GM12801 (cell line): ENCODE results near the gene RIN2.

ENCODE experiments used
- CTCF ChIP-seq: IDR thresholded peaks from one replicate; pipeline ENCODE4 v1.5.1; 2011; ENCODE audit warnings: control low read depth; ENCODE audit not compliant: insufficient read length; ENCODE audit errors: extremely low read depth

Gene RIN2

DNA sequence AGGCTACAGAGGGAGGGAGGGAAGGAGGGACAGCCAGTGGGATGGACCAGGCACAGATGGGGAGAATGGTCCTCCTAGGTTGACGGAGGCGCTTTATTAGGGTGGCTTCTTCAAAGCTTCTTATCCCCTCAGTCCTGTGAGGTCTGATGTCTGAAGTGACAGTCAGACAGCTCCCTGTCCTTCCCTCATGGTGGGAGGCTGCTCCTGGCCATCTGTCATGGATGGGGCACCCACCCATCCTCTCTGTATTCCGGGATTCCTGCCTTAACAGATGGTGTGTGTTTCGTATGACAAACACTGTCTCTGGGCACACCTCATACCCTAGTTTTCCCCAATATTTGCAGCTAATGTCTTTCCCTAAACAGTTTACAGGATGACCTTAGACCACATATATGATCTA, 7.9 kb downstream of the RIN2 start:
- no peak for TF ChIP-seq CTCF

GRCh38 chr20:19767070-19767469, 9.0 kb downstream of the RIN2 start:
- TF ChIP-seq CTCF = no peak

GRCh38 chr20:19768325-19768842, 10.3 kb downstream of the RIN2 start:
- no peak for TF ChIP-seq CTCF

DNA sequence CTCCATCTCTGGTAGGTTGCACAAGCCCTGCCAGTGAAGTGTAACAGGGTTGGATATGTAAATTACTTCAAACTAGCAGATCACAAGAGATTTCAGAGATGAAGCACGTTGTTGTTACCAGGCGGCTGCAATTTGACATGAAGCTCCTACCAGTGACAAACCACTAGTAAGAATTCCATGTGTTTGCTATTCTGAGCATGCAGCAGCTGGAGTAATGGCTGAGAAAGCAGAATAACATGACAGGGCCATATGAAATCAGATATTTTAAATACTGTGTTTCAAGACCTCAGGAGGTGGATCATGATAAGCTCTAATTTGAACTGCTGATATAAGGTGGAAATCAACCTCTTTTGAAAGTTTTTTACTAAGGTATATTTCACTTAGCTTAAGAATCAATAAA, 11.4 kb downstream of the RIN2 start:
- no peak for TF ChIP-seq CTCF

DNA sequence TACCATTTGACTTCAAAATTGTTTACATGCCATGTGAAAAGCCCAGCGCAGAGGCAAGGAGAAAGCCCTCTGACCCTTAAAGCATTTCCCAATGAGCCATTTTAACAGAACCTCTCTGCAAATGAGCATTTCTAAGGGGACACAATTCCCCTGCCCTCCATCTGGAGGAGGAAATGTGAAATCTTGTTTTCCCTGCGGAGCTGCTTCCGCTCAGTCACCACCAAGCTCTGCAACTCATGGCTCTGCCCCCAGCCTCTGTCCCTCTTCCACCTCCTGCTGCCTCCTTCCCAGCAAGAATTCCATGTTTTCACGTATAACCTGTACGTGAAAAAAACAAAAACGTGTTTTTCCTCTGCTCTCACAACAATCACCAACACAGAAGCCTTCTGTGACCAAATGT, 12.3 kb downstream of the RIN2 start:
- no peak for TF ChIP-seq CTCF

DNA sequence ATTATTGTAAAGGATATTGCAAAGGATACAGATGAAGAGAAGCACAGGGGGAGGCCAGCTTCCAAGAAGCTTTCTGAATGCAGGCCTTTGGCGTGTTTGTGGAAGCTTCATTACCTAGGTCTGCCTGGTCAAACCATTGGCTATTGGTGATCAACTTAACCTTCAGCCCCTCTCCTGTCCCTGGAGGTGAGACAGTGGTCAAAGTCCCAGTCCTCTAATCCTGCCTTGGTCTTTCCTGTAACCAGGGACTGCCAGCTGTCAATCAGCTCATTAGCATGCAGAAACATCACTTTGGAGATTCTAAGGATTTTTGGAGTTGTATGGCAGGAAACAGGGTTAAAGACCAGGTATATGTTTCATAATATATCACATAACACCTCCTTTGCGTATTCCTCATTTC, 13.0 kb downstream of the RIN2 start:
- TF ChIP-seq CTCF = no peak

GRCh38 chr20:19773471-19773870, 15.4 kb downstream of the RIN2 start:
- no peak for TF ChIP-seq CTCF
